Keratinocyte (primary cell): ENCODE data around the gene CEACAM3. TPM values are rescaled to one million over a fixed set of nuclear protein-coding genes. Genes with fewer than 3 reads are reported as not detected.
A peak's percentile ranks its signal among the peaks of the same experiment; 100 is the strongest.

Source experiments
- DNase-seq: peaks from one replicate; pipeline ENCODE4 v3.0.0-alpha.2; 2011; ENCODE audit warnings: low read depth, missing footprints, low spot score
- FAIRE-seq: peaks from 2 replicates; lab custom pipeline; 2011; peaks lifted over from hg19 to GRCh38; lab: Jason Lieb, UNC
- H2AFZ ChIP-seq: 2 replicates; pipeline ENCODE4 v1.6.0; 2012; ENCODE audit warnings: low read length, control low read depth, inconsistent platforms; ENCODE audit not compliant: control insufficient read depth
- H3K27ac ChIP-seq: 2 replicates; pipeline ENCODE4 v1.5.1; 2011; ENCODE audit warnings: low read length; ENCODE audit not compliant: control insufficient read depth, insufficient read depth
- H3K27me3 ChIP-seq: 3 replicates; pipeline ENCODE4 v1.6.0; 2011; ENCODE audit warnings: low read length; ENCODE audit not compliant: control insufficient read depth, insufficient read depth; ENCODE audit errors: extremely low read depth
- H3K36me3 ChIP-seq, 2 experiments: 2 replicates in 1 of 2; 3 replicates in 1 of 2; pipeline ENCODE4 v1.5.1; 2011; ENCODE audit warnings: low read length in 2 of 2, mild to moderate bottlenecking in 1 of 2; ENCODE audit not compliant: control insufficient read depth in 2 of 2, insufficient read depth in 2 of 2; ENCODE audit errors: extremely low read depth in 1 of 2
- H3K4me1 ChIP-seq: 3 replicates; pipeline ENCODE4 v1.5.1; 2011; ENCODE audit warnings: low read length; ENCODE audit not compliant: control insufficient read depth, insufficient read depth; ENCODE audit errors: extremely low read depth
- H3K4me2 ChIP-seq: 3 replicates; pipeline ENCODE4 v1.6.0; 2011; ENCODE audit warnings: low read depth, low read length; ENCODE audit not compliant: control insufficient read depth, insufficient read depth; ENCODE audit errors: extremely low read depth
- H3K4me3 ChIP-seq, 3 experiments: fragments of 200-600 bp in 1 of 3; sonication (generic) in 1 of 3; 2 replicates in 2 of 3; 3 replicates in 1 of 3; pipeline ENCODE4 v1.5.1; 2011 to 2016; ENCODE audit warnings: low read length in 3 of 3, mild to moderate bottlenecking in 3 of 3, control low read depth in 2 of 3, inconsistent platforms in 1 of 3, low read depth in 1 of 3, mixed read lengths in 1 of 3, mixed run types in 1 of 3, moderate library complexity in 1 of 3; ENCODE audit not compliant: control insufficient read depth in 2 of 3, insufficient read depth in 2 of 3; ENCODE audit errors: extremely low read depth in 1 of 3
- H3K79me2 ChIP-seq: 2 replicates; pipeline ENCODE4 v1.6.0; 2012; ENCODE audit warnings: low read length; ENCODE audit not compliant: control insufficient read depth, insufficient read depth
- H3K9ac ChIP-seq: 3 replicates; pipeline ENCODE4 v1.6.0; 2011; ENCODE audit warnings: low read length; ENCODE audit not compliant: control insufficient read depth, insufficient read depth; ENCODE audit errors: extremely low read depth
- H3K9me1 ChIP-seq: 3 replicates; pipeline ENCODE4 v1.6.0; 2011; ENCODE audit warnings: low read length; ENCODE audit not compliant: control insufficient read depth, insufficient read depth; ENCODE audit errors: extremely low read depth
- H3K9me3 ChIP-seq: 2 replicates; pipeline ENCODE4 v1.5.1; 2012; ENCODE audit warnings: low read depth, low read length; ENCODE audit not compliant: control insufficient read depth
- H4K20me1 ChIP-seq: 3 replicates; pipeline ENCODE4 v1.6.0; 2011; ENCODE audit warnings: low read length; ENCODE audit not compliant: control insufficient read depth, insufficient read depth; ENCODE audit errors: extremely low read depth
- EZH2 ChIP-seq: IDR thresholded peaks from one replicate; pipeline ENCODE4 v1.6.1; 2012; ENCODE audit warnings: inconsistent platforms, mild to moderate bottlenecking, low read length, moderate library complexity
- dilution Hi-C: fragments of 300-500 bp; cut with MboI; formaldehyde crosslinking; loops from one replicate; pipeline ENCODE4 v1.7.0; 2020; ENCODE audit warnings: low sequenced_read_pairs; ENCODE audit not compliant: extremely low pct_ligation_motif_present
- polyA plus RNA-seq, 5 experiments: library from polyadenylated mRNA; depleted of rRNA in 3 of 5; stranded (reverse) in 3 of 5; stranded (forward) in 1 of 5; unstranded in 1 of 5; fragments of >200 nt; gene quantifications; 1 replicate in 1 of 5; 2 replicates in 3 of 5; 3 replicates in 1 of 5; pipeline versions ENCODE4 v1.2.1 to v1.2.3, GENCODE V29; 2011 to 2012; ENCODE audit warnings: missing spikeins in 2 of 5, low read depth in 1 of 5, low replicate concordance in 1 of 5
- TF ChIP-seq, protein P1 (sequence below), 3 experiments: IDR thresholded peaks in 1 of 3; conservative IDR thresholded peaks in 1 of 3; optimal IDR thresholded peaks in 1 of 3; 2 replicates in 2 of 3; 3 replicates in 1 of 3; pipeline versions ENCODE3 to v1.5.1; 2011; ENCODE audit warnings: low read length in 3 of 3, mild to moderate bottlenecking in 3 of 3, moderate library complexity in 2 of 3, control low read depth in 1 of 3, inconsistent platforms in 1 of 3; ENCODE audit not compliant: insufficient read depth in 2 of 3; ENCODE audit errors: extremely low read depth in 1 of 3

Gene CEACAM3
- polyA plus RNA-seq, 1 donor (not counting 4 experiments of a cell fraction or from before 2014, with no cell fraction given), result not detected

GRCh38 chr19:41853768-41854167 lies 57.4 kb downstream of the CEACAM3 start:
- no peak for FAIRE-seq
- Histone ChIP-seq H2AFZ (no peak overlapping the region), H3K79me2 (no peaks in the 10 kb centered on the region), H3K27ac (no peak overlapping the region), H3K4me2 (no peak overlapping the region), H4K20me1 (no peaks in the 10 kb centered on the region), H3K9me3 (no peaks in the 10 kb centered on the region), H3K9me1 (no peaks in the 10 kb centered on the region), H3K9ac (no peak overlapping the region), H3K36me3 (no peaks in the 10 kb centered on the region), H3K27me3 (peaks cover 24% of the 10 kb centered on the region), H3K4me1 (no peaks in the 10 kb centered on the region), H3K4me3 (no peak overlapping the region)
- no peak for DNase-seq
- dilution Hi-C loops, result no loop called here
- TF ChIP-seq, protein P1, sequence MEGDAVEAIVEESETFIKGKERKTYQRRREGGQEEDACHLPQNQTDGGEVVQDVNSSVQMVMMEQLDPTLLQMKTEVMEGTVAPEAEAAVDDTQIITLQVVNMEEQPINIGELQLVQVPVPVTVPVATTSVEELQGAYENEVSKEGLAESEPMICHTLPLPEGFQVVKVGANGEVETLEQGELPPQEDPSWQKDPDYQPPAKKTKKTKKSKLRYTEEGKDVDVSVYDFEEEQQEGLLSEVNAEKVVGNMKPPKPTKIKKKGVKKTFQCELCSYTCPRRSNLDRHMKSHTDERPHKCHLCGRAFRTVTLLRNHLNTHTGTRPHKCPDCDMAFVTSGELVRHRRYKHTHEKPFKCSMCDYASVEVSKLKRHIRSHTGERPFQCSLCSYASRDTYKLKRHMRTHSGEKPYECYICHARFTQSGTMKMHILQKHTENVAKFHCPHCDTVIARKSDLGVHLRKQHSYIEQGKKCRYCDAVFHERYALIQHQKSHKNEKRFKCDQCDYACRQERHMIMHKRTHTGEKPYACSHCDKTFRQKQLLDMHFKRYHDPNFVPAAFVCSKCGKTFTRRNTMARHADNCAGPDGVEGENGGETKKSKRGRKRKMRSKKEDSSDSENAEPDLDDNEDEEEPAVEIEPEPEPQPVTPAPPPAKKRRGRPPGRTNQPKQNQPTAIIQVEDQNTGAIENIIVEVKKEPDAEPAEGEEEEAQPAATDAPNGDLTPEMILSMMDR (optimal IDR thresholded peaks at IDR 0.05 in 1 of 3, IDR thresholded peaks at IDR 0.05 in 1 of 3, conservative IDR thresholded peaks at IDR 0.05 in 1 of 3; ENCODE audit: extremely low read depth in 1 of 3, insufficient read depth in 2 of 3, low read length in 3 of 3), result no peak
- no peak for TF ChIP-seq EZH2

DNA sequence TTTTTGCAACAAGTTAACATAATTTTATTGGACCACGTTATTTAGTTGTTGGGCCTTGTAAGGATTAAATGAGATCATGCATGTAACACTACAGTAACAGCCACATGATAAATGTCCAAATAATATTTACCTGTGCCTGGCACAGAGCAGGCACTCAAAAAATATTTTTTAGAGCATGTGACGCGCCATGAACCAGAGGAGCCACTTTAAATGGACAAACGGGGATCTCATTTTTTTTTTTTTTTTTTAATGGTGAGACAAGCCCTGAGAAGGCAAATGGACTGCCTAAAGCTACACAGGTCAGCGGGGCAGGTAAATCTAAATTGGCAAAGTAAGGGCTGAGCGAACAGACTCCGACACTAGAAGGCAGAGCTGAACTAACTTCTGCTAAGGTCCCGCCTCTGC lies 62.8 kb downstream of the CEACAM3 start:
- FAIRE-seq, result no peak

More for the DNA sequence above, 62.8 kb downstream of the CEACAM3 start:
- H3K4me3 ChIP-seq, result peak overlapping the region; percentile 29 to 99 (median 36)
- peaks cover 20% of the 10 kb centered on the region for H4K20me1 ChIP-seq
- peak overlapping the region; percentile 74 for H3K4me2 ChIP-seq
- H2AFZ ChIP-seq, result peak overlapping the region; percentile 41
- H3K27ac ChIP-seq, result peak overlapping the region; percentile 94
- peak overlapping the region; percentile 99 for H3K9ac ChIP-seq
- H3K79me2 ChIP-seq, result peaks cover 41% of the 10 kb centered on the region
- dilution Hi-C loops, result no loop called here
- peaks cover 2% of the 10 kb centered on the region for H3K9me1 ChIP-seq
- H3K4me1 ChIP-seq, result peaks cover 28% of the 10 kb centered on the region
- peaks cover 25 to 35% of the 10 kb centered on the region in 2 experiments for H3K36me3 ChIP-seq
- DNase-seq, result no peak
- peaks cover 4% of the 10 kb centered on the region for H3K27me3 ChIP-seq
- TF ChIP-seq, protein P1 (optimal IDR thresholded peaks at IDR 0.05 in 1 of 3, IDR thresholded peaks at IDR 0.05 in 1 of 3, conservative IDR thresholded peaks at IDR 0.05 in 1 of 3; ENCODE audit: extremely low read depth in 1 of 3, insufficient read depth in 2 of 3, low read length in 3 of 3), result peak in 1 of 3 experiments; percentile 40
- TF ChIP-seq EZH2, result no peak
- no peaks in the 10 kb centered on the region for H3K9me3 ChIP-seq
